CD8-positive, alpha-beta memory T cell (primary cell): ENCODE data around the gene SLC9A5. TPM values are rescaled to one million over a fixed set of nuclear protein-coding genes. Genes with fewer than 3 reads are reported as not detected.

Experiments
- CTCF ChIA-PET: fragments of 350-600 bp; sonication (Branson Sonifier 250); formaldehyde crosslinking; loops from one replicate; lab custom pipeline; 2021; ENCODE audit warnings: antibody characterized with exemption; lab: Charles Lee
- POLR2A ChIA-PET: fragments of 350-600 bp; sonication (Branson Sonifier 250); formaldehyde crosslinking; loops from one replicate; lab custom pipeline; 2021; ENCODE audit warnings: antibody characterized with exemption; lab: Charles Lee
- DNase-seq, 5 donors: peaks; one replicate each; pipeline versions ENCODE4 v3.0.0 to v3.0.0-alpha.2; 2020 to 2022; ENCODE audit warnings: mixed read lengths in 1 of 5
- H3K27ac ChIP-seq: one replicate; pipeline ENCODE4 v1.7.0; 2013; ENCODE audit warnings: low read depth, mild to moderate bottlenecking, low read length, moderate library complexity
- H3K27me3 ChIP-seq: 2 replicates; pipeline ENCODE4 v1.7.0; 2013; ENCODE audit warnings: low read length, mild to moderate bottlenecking; ENCODE audit not compliant: insufficient read depth, poor library complexity, severe bottlenecking
- H3K36me3 ChIP-seq: 2 replicates; pipeline ENCODE4 v1.7.0; 2013; ENCODE audit warnings: mild to moderate bottlenecking, low read length, moderate library complexity; ENCODE audit not compliant: insufficient read depth
- H3K4me1 ChIP-seq: 2 replicates; pipeline ENCODE4 v1.7.0; 2013; ENCODE audit warnings: mild to moderate bottlenecking, low read length, moderate library complexity; ENCODE audit not compliant: insufficient read depth
- H3K4me3 ChIP-seq: 2 replicates; pipeline ENCODE4 v1.7.0; 2013; ENCODE audit warnings: mild to moderate bottlenecking, low read length
- H3K9me3 ChIP-seq: 2 replicates; pipeline ENCODE4 v1.7.0; 2013; ENCODE audit warnings: mild to moderate bottlenecking, low read length
- H3K27ac Mint-ChIP-seq, 8 donors: one replicate each; pipeline ENCODE4 v1.8.0; 2020 to 2021; ENCODE audit warnings: mixed read lengths in 8 of 8, mild to moderate bottlenecking in 6 of 8, inconsistent platforms in 3 of 8, moderate library complexity in 3 of 8
- H3K27me3 Mint-ChIP-seq, 2 donors: one replicate each; pipeline ENCODE4 v1.8.0; 2020 to 2021; ENCODE audit warnings: mixed read lengths in 2 of 2, mild to moderate bottlenecking in 1 of 2, moderate library complexity in 1 of 2
- H3K36me3 Mint-ChIP-seq, 3 donors: one replicate each; pipeline ENCODE4 v1.8.0; 2020 to 2021; ENCODE audit warnings: mixed read lengths in 3 of 3, inconsistent platforms in 1 of 3, mild to moderate bottlenecking in 1 of 3
- H3K4me1 Mint-ChIP-seq, 3 donors: one replicate each; pipeline ENCODE4 v1.8.0; 2020 to 2021; ENCODE audit warnings: mixed read lengths in 3 of 3, inconsistent platforms in 1 of 3, mild to moderate bottlenecking in 1 of 3
- H3K4me3 Mint-ChIP-seq, 7 donors: one replicate each; pipeline ENCODE4 v1.8.0; 2020 to 2021; ENCODE audit warnings: mixed read lengths in 7 of 7, mild to moderate bottlenecking in 6 of 7, moderate library complexity in 4 of 7, inconsistent platforms in 2 of 7
- H3K9me3 Mint-ChIP-seq, 5 donors: one replicate each; pipeline ENCODE4 v1.8.0; 2020 to 2022; ENCODE audit warnings: mixed read lengths in 5 of 5, mild to moderate bottlenecking in 3 of 5, moderate library complexity in 2 of 5, inconsistent platforms in 1 of 5
- polyA plus RNA-seq: library from polyadenylated mRNA; unstranded; fragments of 300-500 nt; fragmentation: Illumina TruSeq; gene quantifications from one replicate; pipeline ENCODE4 v1.2.3, GENCODE V29; 2021
- total RNA-seq, 2 experiments: library from RNA; stranded (reverse); gene quantifications; one replicate each; pipeline ENCODE4 v1.2.3, GENCODE V29; 2021

Gene SLC9A5
- total and polyA plus RNA-seq, 3 experiments from 2014 or later: 5.2 TPM; not detected in 1

GRCh38 chr16:67301080-67301782 is 52.5 kb downstream of the SLC9A5 start:
- Histone ChIP-seq H3K4me3 (no peak overlapping the region), H3K9me3 (no peaks in the 10 kb centered on the region), H3K27me3 (no peaks in the 10 kb centered on the region), H3K4me1 (no peaks in the 10 kb centered on the region), H3K27ac (no peak overlapping the region), H3K36me3 (no peaks in the 10 kb centered on the region)
- no peak for DNase-seq
- Mint-ChIP-seq H3K27ac (no peak overlapping the region), H3K36me3 (no peaks in the 10 kb centered on the region), H3K4me1 (no peaks in the 10 kb centered on the region), H3K4me3 (no peak overlapping the region), H3K9me3 (no peaks in the 10 kb centered on the region), H3K27me3 (peaks cover 1 to 13% of the 10 kb centered on the region in 2 donors)
- POLR2A ChIA-PET: no interaction called here
- CTCF ChIA-PET: no interaction called here

- Histone ChIP-seq H3K4me1 (no peaks in the 10 kb centered on the region), H3K27ac (no peak overlapping the region), H3K36me3 (no peaks in the 10 kb centered on the region), H3K9me3 (no peaks in the 10 kb centered on the region), H3K4me3 (no peak overlapping the region), H3K27me3 (no peaks in the 10 kb centered on the region)
- H3K27me3 Mint-ChIP-seq: peaks cover 3 to 18% of the 10 kb centered on the region in 2 donors
- CTCF ChIA-PET: no interaction called here
- no peak for DNase-seq
- H3K36me3 Mint-ChIP-seq: no peaks in the 10 kb centered on the region
- H3K27ac Mint-ChIP-seq: no peak overlapping the region
- H3K4me3 Mint-ChIP-seq: no peak overlapping the region
- no peaks in the 10 kb centered on the region for H3K4me1 Mint-ChIP-seq
- POLR2A ChIA-PET: no interaction called here
- H3K9me3 Mint-ChIP-seq: no peaks in the 10 kb centered on the region
Observed at GRCh38 chr16:67302076-67302475, 53.3 kb downstream of the SLC9A5 start.

GRCh38 chr16:67302970-67303369 is 54.2 kb downstream of the SLC9A5 start:
- H3K36me3 ChIP-seq: no peaks in the 10 kb centered on the region
- no peak for DNase-seq
- no peak overlapping the region for H3K27ac ChIP-seq
- POLR2A ChIA-PET: interaction anchor here (0.6 kb wide), 1 partner anchor 23 kb away, joined by 3 read pairs; no protein-coding TSS in a partner anchor
- H3K36me3 Mint-ChIP-seq: no peaks in the 10 kb centered on the region
- no peaks in the 10 kb centered on the region for H3K27me3 ChIP-seq
- H3K27me3 Mint-ChIP-seq: peaks cover 3 to 18% of the 10 kb centered on the region in 2 donors
- CTCF ChIA-PET: no interaction called here
- H3K9me3 ChIP-seq: no peaks in the 10 kb centered on the region
- H3K4me1 Mint-ChIP-seq: no peaks in the 10 kb centered on the region
- H3K4me3 Mint-ChIP-seq: no peak overlapping the region
- no peaks in the 10 kb centered on the region for H3K4me1 ChIP-seq
- no peak overlapping the region for H3K4me3 ChIP-seq
- no peak overlapping the region for H3K27ac Mint-ChIP-seq
- no peaks in the 10 kb centered on the region for H3K9me3 Mint-ChIP-seq

GRCh38 chr16:67304020-67304419 is 55.2 kb downstream of the SLC9A5 start:
- Mint-ChIP-seq H3K27me3 (peaks cover 3 to 18% of the 10 kb centered on the region in 2 donors), H3K4me3 (no peak overlapping the region), H3K9me3 (no peaks in the 10 kb centered on the region), H3K27ac (peak overlapping the region in 1 of 8 donors; percentile 82), H3K4me1 (no peaks in the 10 kb centered on the region), H3K36me3 (no peaks in the 10 kb centered on the region)
- H3K36me3 ChIP-seq: no peaks in the 10 kb centered on the region
- no peak overlapping the region for H3K4me3 ChIP-seq
- H3K9me3 ChIP-seq: no peaks in the 10 kb centered on the region
- POLR2A ChIA-PET: no interaction called here
- H3K27ac ChIP-seq: no peak overlapping the region
- no peaks in the 10 kb centered on the region for H3K27me3 ChIP-seq
- H3K4me1 ChIP-seq: no peaks in the 10 kb centered on the region
- CTCF ChIA-PET: no interaction called here
- no peak for DNase-seq

- H3K27me3 Mint-ChIP-seq: peaks cover 3 to 16% of the 10 kb centered on the region in 2 donors
- H3K9me3 ChIP-seq: no peaks in the 10 kb centered on the region
- H3K4me3 ChIP-seq: no peak overlapping the region
- ChIA-PET CTCF (no interaction called here), POLR2A (no interaction called here)
- H3K36me3 ChIP-seq: no peaks in the 10 kb centered on the region
- H3K4me1 ChIP-seq: no peaks in the 10 kb centered on the region
- H3K9me3 Mint-ChIP-seq: no peaks in the 10 kb centered on the region
- no peak overlapping the region for H3K27ac ChIP-seq
- H3K27me3 ChIP-seq: no peaks in the 10 kb centered on the region
- DNase-seq: no peak
- H3K27ac Mint-ChIP-seq: no peak overlapping the region
- H3K4me3 Mint-ChIP-seq: no peak overlapping the region
- H3K36me3 Mint-ChIP-seq: no peaks in the 10 kb centered on the region
- H3K4me1 Mint-ChIP-seq: no peaks in the 10 kb centered on the region
Observed at GRCh38 chr16:67305216-67306071, 56.7 kb downstream of the SLC9A5 start.

- H3K9me3 Mint-ChIP-seq: no peaks in the 10 kb centered on the region
- H3K27ac Mint-ChIP-seq: no peak overlapping the region
- Histone ChIP-seq H3K36me3 (no peaks in the 10 kb centered on the region), H3K27me3 (no peaks in the 10 kb centered on the region), H3K9me3 (no peaks in the 10 kb centered on the region), H3K4me3 (no peak overlapping the region), H3K27ac (no peak overlapping the region), H3K4me1 (no peaks in the 10 kb centered on the region)
- no peak overlapping the region for H3K4me3 Mint-ChIP-seq
- H3K27me3 Mint-ChIP-seq: peaks cover 4 to 16% of the 10 kb centered on the region in 2 donors
- no peaks in the 10 kb centered on the region for H3K36me3 Mint-ChIP-seq
- DNase-seq: no peak
- CTCF ChIA-PET: no interaction called here
- H3K4me1 Mint-ChIP-seq: peaks cover 0 to 5% (median 5%) of the 10 kb centered on the region in 3 donors
- POLR2A ChIA-PET: no interaction called here
Observed at GRCh38 chr16:67310561-67310960, 61.8 kb downstream of the SLC9A5 start.

GRCh38 chr16:67311607-67312488 is 63.1 kb downstream of the SLC9A5 start:
- POLR2A ChIA-PET: no interaction called here
- no peaks in the 10 kb centered on the region for H3K27me3 ChIP-seq
- DNase-seq: no peak
- Mint-ChIP-seq H3K27ac (peak overlapping the region in 5 of 8 donors; percentile 4 to 54 (median 37)), H3K4me1 (peaks cover 0 to 5% (median 5%) of the 10 kb centered on the region in 3 donors), H3K36me3 (no peaks in the 10 kb centered on the region), H3K9me3 (no peaks in the 10 kb centered on the region), H3K4me3 (no peak overlapping the region), H3K27me3 (peaks cover 3 to 19% of the 10 kb centered on the region in 2 donors)
- CTCF ChIA-PET: no interaction called here
- H3K27ac ChIP-seq: no peak overlapping the region
- H3K4me1 ChIP-seq: no peaks in the 10 kb centered on the region
- no peak overlapping the region for H3K4me3 ChIP-seq
- H3K36me3 ChIP-seq: no peaks in the 10 kb centered on the region
- no peaks in the 10 kb centered on the region for H3K9me3 ChIP-seq
